T-helper 2 cell treated with Interferon-gamma antibody and Interleukin-4, amounts not matched to agents 5 μg/mL and 100 μg/mL, for 36 hours (primary cell): Measurements from ENCODE around the gene SUPT4H1.
"Not testable (repeated sequence)": the region's sequence is repeated elsewhere in the genome, so short reads cannot be mapped to it uniquely, and the experiment has no call there.

ENCODE experiments used
- DNase-seq: peaks from one replicate; pipeline ENCODE4 v3.0.0; 2021; ENCODE audit warnings: low spot score
- H3K27ac Mint-ChIP-seq: one replicate; pipeline ENCODE4 v1.8.0; 2021; ENCODE audit warnings: mild to moderate bottlenecking, mixed read lengths
- H3K27me3 Mint-ChIP-seq: one replicate; pipeline ENCODE4 v1.8.0; 2021; ENCODE audit warnings: low read depth, mixed read lengths
- H3K36me3 Mint-ChIP-seq: one replicate; pipeline ENCODE4 v1.8.0; 2021; ENCODE audit warnings: low read depth, mixed read lengths
- H3K4me1 Mint-ChIP-seq: one replicate; pipeline ENCODE4 v1.8.0; 2021; ENCODE audit warnings: low read depth, mixed read lengths
- H3K4me3 Mint-ChIP-seq: one replicate; pipeline ENCODE4 v1.8.0; 2022; ENCODE audit warnings: mild to moderate bottlenecking, moderate library complexity, mixed read lengths
- H3K9me3 Mint-ChIP-seq: one replicate; pipeline ENCODE4 v1.8.0; 2021; ENCODE audit warnings: mixed read lengths

The SUPT4H1 gene

DNA sequence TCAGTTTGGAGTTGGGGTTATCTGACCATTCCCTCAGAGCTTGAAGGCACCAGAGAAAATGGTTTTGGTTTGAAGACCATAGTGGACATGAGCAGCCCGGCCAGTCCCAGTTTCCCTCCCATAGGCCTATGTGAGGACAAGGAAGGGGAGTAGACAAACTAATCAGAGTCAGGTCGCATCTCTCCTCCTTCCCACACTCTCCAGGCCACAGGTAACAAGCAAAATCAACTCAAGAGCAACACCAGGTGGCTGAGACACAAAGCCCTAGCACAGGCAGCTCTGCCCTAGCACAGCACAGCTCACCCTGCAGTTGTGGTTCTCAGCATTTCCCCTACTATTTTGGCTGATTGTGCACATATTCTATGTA, 7.2 kb downstream of the SUPT4H1 start:
- peaks cover 94% of the 10 kb centered on the region for H3K36me3 Mint-ChIP-seq
- H3K4me1 Mint-ChIP-seq, result peaks cover 67% of the 10 kb centered on the region
- no peak for DNase-seq
- no peaks in the 10 kb centered on the region for H3K27me3 Mint-ChIP-seq
- no peaks in the 10 kb centered on the region for H3K9me3 Mint-ChIP-seq
- H3K27ac Mint-ChIP-seq, result peak overlapping the region; percentile 99
- peak overlapping the region; percentile 99 for H3K4me3 Mint-ChIP-seq

DNA sequence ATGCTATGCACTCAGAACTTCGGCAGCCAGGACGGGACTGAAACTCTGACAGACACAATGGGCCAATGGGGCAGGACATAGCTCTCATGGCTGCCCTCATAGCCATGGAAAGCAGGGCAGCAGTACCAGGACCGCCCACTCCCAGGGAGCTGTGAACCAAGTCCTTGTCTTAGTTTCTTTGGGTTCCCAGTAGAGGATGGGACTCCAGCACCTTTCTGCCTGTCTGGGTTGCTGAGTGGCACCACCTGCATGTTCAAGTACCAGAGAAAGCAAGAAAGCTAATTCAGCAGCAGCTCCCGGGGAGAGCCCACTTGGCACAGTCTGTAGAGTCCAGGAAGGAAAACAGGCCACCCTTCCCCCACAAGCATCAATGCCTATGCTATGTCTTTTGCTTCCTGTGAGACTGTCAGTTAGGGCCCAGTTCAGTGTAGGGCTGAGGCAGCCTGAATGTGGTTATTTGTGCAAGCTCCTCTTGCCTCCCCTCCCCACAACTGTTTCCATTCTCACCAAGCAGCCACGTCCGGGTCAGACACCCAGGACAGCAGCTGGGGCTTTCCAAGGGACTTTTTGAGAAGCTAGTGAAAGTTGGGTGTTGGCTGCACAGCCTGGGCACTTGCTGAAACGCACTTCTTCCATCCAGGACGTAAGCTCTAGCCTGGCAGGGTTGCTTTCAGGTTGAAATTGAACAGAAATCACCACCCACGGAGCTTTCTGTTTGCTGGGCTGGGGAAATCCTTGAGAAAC, 7.8 kb downstream of the SUPT4H1 start:
- Mint-ChIP-seq H3K4me3 (peak overlapping the region; percentile 99), H3K9me3 (no peaks in the 10 kb centered on the region), H3K4me1 (peaks cover 62% of the 10 kb centered on the region), H3K36me3 (peaks cover 94% of the 10 kb centered on the region), H3K27ac (peak overlapping the region; percentile 99), H3K27me3 (no peaks in the 10 kb centered on the region)
- peak; percentile 96 for DNase-seq

DNA sequence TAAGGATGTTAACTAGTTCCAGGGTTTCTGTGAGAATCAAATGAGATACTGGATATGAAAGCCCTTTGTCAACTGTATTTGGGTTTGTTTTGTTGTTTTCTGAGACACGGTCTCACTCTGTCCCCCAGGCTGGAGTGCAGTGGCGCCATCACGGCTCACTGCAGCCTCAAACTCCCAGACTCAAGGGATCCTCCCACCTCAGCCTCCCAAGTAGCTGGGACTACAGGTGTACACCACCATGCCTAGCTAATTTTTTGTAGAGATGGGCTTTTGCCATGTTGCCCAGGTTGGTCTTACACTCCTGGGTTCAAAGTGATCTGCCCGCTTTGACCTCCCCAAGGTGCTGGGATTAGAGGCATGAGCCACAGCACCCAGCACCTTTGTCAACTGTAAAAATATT, 8.9 kb downstream of the SUPT4H1 start:
- Mint-ChIP-seq H3K4me1 (peaks cover 58% of the 10 kb centered on the region), H3K36me3 (peaks cover 94% of the 10 kb centered on the region), H3K27ac (peak overlapping the region; percentile 99), H3K9me3 (no peaks in the 10 kb centered on the region), H3K27me3 (no peaks in the 10 kb centered on the region), H3K4me3 (peak overlapping the region; percentile 99)
- DNase-seq, result no peak

DNA sequence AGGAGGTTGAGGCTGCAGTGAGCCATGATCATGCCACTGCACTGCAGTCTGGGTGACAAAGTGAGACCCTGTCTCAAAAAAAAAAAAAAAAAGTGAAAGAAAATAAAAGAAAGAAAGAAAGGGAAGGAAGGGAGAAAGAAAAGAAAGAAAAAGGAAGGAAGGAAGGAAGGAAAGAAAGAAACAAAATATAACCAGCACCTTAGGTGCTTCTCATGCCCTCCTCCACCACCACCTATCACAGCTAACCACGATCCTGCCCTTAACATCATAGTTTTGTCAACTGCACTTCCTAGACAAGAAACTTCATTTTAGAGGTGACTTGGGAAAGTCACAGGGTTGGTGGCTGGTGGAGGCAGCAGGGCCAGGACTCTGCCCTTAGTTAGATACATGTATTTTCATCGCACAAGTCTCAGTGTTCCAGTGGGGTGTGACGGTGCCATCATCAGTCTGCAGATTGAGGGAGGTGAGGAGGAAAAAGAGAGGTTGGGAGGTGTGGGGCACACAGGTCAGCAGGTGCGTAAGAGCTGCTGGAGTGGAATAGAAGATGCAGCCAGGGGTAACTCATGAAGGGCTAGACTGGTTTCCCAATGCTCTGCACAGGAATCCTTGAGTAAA, 10.0 kb downstream of the SUPT4H1 start:
- Mint-ChIP-seq H3K36me3 (peaks cover 91% of the 10 kb centered on the region), H3K27me3 (no peaks in the 10 kb centered on the region), H3K4me3 (peak overlapping the region; percentile 99), H3K27ac (peak overlapping the region; percentile 99), H3K4me1 (peaks cover 50% of the 10 kb centered on the region), H3K9me3 (no peaks in the 10 kb centered on the region)
- no peak for DNase-seq

DNA sequence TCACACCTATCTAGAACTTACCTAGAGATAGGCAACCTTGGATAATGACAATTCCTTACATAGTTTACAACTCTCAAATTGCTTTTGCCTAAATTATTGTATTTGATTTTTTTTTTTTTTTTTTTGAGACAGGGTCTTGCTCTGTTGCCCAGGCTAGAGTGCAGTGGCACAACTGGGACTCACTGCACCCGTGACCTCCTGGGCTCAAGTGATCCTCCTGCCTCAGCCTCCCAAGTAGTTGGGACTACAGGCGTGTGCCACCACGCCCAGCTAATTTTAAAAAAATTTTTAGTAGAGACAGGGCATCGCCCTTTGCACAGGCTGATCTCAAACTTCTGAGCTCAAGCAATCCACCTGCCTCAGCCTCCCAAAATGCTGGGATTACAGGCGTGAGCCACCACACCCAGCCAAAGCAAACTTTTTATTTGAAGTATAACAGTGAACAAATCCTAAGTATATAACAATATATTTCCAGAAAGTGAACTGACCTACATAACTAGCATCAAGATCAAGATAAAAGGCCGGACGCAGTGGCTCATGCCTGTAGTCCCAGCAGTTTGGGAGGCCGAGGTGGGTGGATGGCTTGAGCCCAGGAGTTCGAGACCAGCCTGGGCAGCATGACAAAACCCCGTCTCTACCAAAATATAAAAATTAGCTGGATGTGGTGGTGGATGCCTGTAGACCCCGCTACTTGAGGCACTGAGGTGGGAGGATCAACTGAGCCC, 10.7 kb downstream of the SUPT4H1 start:
- not testable (repeated sequence) for DNase-seq, H3K9me3 Mint-ChIP-seq, H3K27me3 Mint-ChIP-seq
- Mint-ChIP-seq H3K36me3 (peaks cover 86% of the 10 kb centered on the region), H3K4me1 (peaks cover 50% of the 10 kb centered on the region), H3K4me3 (peak overlapping the region; percentile 99), H3K27ac (peak overlapping the region; percentile 99)

DNA sequence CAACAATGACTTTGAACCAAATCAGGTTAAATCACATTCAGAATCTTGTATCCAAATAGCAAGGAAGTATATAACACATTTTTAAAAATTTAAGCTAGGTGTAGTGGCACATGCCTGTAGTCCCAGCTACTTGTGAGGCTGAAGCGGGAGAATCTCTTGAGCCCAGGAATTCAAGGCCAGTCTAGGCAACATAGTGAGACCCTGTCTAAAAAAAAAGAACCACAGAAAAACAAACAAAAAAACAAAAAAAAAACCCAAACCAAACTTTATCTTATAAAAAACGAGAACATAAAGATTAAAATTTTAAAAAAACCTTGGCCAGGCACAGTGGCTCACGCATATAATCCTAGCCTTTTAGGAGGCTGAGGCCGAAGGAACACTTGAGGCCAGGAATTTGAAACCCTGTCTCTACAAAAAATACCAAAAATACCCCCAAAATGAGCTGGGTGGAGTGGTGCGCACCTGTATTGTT, 11.6 kb downstream of the SUPT4H1 start:
- H3K36me3 Mint-ChIP-seq, result peaks cover 77% of the 10 kb centered on the region

DNA sequence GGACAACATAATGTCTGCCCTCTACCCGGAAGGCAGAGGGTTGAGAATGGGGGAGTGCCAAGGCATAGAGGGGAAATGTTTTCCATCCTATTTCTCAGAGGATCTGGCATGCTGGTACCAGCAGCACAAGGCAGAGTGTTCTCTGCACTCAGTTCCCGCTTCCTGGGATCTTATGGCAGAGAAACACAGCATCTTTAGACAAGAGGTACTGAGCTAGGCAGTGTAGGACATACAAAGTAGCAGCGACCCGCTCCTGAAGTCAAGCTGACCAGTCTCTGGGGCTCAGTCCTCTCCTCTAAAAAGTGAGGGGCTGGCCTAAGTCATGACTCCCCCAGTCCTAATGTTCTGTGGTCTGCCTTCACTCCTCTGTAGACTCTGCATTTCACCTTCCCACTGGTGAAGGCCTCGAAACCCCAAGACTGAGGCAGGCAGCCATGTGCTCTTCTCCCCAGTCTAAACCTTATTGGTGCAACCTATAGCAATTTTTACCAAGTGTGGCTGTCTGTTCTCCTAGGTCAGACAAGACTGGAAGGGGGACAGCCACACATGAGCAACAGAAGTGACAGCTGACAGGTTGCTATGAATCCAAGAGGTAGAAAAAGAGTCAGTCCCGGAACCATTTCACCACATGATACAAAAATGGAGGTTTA, 12.1 kb downstream of the SUPT4H1 start:
- H3K4me3 Mint-ChIP-seq, result peak overlapping the region; percentile 99
- no peak for DNase-seq
- no peaks in the 10 kb centered on the region for H3K27me3 Mint-ChIP-seq
- H3K9me3 Mint-ChIP-seq, result no peaks in the 10 kb centered on the region
- H3K4me1 Mint-ChIP-seq, result peaks cover 47% of the 10 kb centered on the region
- H3K36me3 Mint-ChIP-seq, result peaks cover 72% of the 10 kb centered on the region
- peak overlapping the region; percentile 99 for H3K27ac Mint-ChIP-seq

More for the DNA sequence above, 11.6 kb downstream of the SUPT4H1 start:
- no peaks in the 10 kb centered on the region for H3K9me3 Mint-ChIP-seq
- DNase-seq, result no peak
- peak overlapping the region; percentile 99 for H3K4me3 Mint-ChIP-seq
- H3K27me3 Mint-ChIP-seq, result no peaks in the 10 kb centered on the region
- H3K27ac Mint-ChIP-seq, result peak overlapping the region; percentile 99
- peaks cover 50% of the 10 kb centered on the region for H3K4me1 Mint-ChIP-seq

DNA sequence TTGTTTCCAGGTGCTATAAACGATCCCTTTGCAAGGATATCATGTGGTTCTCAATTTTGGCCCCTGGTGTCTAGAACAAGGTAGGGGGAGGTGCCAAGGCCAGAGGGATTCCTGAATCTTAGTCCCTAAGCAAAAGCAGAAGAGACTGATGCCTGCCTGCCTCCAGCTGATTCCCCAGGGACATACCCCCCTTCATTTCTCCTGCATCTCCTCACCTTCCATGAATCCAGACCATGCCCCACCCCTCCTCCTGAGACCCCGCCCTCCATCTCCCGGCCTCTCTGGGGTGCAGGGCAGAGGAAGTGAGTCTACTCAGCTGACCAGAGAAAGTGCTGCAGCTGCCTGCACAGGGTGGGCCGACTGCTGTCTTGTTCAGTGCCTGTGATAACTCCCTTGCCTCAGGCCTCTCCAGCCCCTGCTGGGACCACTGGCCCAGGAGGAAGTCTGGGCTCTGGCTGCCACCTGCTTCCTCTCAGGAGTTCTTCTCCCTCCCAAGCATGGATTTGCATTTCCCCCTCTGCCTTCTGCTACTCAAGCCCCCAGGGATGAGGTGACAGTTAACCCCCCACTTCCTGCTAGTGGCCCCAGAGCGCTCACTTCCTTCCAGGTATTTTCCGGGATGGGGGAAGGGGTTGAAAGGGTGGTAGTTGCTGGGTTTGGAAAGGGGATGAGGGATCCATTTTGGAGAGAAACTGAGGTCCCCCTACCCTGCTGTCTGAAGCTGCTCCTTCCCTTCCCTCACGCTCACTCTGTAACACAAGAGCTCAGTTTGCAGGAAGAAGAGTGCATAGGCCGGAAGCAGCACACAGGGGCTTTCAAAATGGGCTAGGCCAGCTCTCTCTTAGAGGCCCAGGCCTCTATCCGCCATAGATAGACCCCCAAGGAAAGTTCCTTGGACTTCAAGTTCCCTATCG, 12.9 kb downstream of the SUPT4H1 start:
- H3K9me3 Mint-ChIP-seq, result no peaks in the 10 kb centered on the region
- no peaks in the 10 kb centered on the region for H3K27me3 Mint-ChIP-seq
- H3K27ac Mint-ChIP-seq, result peak overlapping the region; percentile 99
- H3K36me3 Mint-ChIP-seq, result peaks cover 67% of the 10 kb centered on the region
- peaks cover 42% of the 10 kb centered on the region for H3K4me1 Mint-ChIP-seq
- peak; percentile 79 for DNase-seq
- H3K4me3 Mint-ChIP-seq, result peak overlapping the region; percentile 99

DNA sequence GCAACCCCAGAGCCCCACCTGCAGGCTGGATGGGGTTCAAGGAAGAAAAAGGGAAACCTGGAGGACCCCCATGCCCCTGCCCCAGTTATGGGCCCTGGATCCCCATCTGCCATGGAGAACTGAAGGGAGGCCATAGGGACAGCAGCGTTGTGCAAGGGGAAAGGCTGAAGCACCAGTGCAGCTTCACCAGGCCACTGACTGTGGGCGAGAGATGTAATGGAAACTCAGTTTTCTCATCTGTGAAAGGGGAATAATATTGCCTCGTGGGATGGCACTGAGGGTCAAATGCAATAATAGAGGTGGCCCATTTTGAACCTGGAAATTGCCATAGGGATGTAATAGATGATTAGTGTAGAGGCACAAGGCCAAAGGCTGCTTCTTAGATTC, 13.6 kb downstream of the SUPT4H1 start:
- H3K4me3 Mint-ChIP-seq, result peak overlapping the region; percentile 99
- no peaks in the 10 kb centered on the region for H3K27me3 Mint-ChIP-seq
- H3K9me3 Mint-ChIP-seq, result no peaks in the 10 kb centered on the region
- DNase-seq, result peak; percentile 59
- H3K36me3 Mint-ChIP-seq, result peaks cover 61% of the 10 kb centered on the region
- H3K4me1 Mint-ChIP-seq, result peaks cover 37% of the 10 kb centered on the region
- peak overlapping the region; percentile 99 for H3K27ac Mint-ChIP-seq

DNA sequence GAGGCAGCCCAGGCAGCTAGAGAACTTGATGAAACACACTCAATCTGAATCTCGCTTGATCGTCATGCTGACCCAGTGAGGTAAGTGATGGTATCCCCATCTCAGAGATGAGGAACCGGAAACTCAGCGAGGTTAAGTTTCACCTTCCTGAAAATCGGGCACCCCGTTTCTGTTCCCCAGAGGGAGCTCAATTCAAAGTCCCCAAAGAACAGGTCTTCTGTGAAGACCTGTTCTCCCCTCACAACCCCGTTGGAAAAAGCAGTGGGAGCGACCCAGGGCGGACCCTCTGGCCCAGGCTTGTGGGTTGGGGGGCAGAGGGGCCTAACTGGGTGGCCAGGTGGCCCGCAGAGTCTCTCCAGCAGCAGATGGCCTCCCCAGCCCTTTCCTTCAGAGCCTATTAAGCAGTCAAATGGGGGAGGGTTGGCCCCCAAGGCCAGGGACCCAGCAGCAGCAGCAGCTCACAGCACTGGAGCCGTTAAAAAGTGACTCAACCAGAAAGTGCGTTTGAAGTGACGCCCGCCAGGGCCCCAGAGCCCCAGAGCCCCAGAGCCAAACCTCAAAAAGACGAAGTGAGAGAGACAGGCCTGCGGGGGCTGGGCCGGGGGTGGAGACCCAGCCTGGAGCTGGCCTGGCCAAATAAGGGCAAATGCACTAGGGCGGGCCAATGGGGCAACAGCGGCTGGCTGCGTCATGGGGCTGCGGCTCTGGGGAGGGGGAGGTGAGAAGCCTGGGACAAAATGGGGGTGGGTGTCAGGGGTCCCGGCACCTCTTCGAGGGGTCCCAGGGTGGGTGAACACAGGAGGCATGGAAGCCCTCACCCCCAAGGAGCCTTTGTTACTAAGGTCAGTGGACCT, 14.2 kb downstream of the SUPT4H1 start:
- H3K27me3 Mint-ChIP-seq, result no peaks in the 10 kb centered on the region
- no peaks in the 10 kb centered on the region for H3K9me3 Mint-ChIP-seq
- peak overlapping the region; percentile 99 for H3K4me3 Mint-ChIP-seq
- peaks cover 57% of the 10 kb centered on the region for H3K36me3 Mint-ChIP-seq
- peaks cover 34% of the 10 kb centered on the region for H3K4me1 Mint-ChIP-seq
- peak overlapping the region; percentile 99 for H3K27ac Mint-ChIP-seq
- DNase-seq, result peak; percentile 97

DNA sequence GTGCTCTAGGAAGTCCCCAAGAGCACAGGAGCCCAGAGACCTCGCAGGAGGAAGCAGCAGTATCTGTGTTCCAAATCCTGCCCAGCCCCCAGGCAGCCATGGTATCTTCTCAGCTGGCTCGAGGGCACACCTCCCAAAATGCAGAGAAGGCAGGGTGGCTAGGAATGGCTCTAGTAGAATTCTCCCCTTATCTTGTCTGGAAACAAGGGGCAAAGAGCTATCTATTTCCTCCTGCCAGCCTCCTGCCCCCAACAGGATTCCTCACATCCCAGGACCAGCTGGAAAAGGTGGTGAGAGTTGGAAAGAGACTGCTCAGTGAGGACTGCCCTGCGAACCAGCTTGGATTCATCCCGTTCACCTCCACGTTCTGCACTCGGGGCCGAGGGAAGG, 14.8 kb downstream of the SUPT4H1 start:
- Mint-ChIP-seq H3K4me1 (peaks cover 33% of the 10 kb centered on the region), H3K36me3 (peaks cover 53% of the 10 kb centered on the region), H3K4me3 (peak overlapping the region; percentile 99), H3K9me3 (no peaks in the 10 kb centered on the region), H3K27me3 (peaks cover under 1% of the 10 kb centered on the region), H3K27ac (peak overlapping the region; percentile 99)
- DNase-seq, result no peak

DNA sequence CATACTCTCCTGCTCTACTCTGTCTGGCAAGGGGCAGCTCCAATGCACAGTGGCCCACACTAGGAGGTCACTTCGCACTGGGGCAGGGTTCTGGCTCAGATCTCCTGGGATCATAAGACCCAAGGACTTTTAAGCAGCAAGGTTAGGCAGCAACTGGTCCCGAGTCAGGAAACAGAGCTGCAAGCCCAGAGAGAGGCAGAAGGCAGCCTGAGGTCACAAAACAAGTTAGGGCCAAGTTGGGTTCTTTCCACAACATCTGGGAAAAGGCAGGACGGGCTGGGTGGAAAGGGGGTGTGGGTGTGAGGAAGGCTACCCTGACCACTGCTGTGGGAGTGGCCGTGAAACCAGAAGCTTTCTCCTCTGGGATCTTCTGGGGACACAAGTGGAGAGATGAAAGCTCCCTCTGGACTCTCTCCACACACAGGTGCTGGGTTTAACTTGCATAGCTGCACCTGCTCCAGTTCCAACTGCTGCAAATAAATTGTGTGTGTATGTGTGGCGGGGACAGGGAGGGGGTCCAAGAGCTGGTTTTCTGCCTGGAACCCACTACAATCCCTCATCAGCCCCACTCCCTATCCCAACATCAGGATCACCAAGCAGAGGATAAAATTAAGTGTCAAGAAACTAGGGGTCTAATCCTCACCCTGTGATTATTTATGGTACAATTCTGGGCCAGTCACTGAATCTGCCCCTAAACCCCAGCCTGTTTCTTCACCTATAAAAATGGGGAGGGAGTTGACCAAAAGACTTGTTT, 15.4 kb downstream of the SUPT4H1 start:
- DNase-seq, result no peak
- Mint-ChIP-seq H3K27me3 (peaks cover 6% of the 10 kb centered on the region), H3K27ac (peak overlapping the region; percentile 99), H3K4me3 (peak overlapping the region; percentile 99), H3K9me3 (no peaks in the 10 kb centered on the region), H3K36me3 (peaks cover 53% of the 10 kb centered on the region), H3K4me1 (peaks cover 30% of the 10 kb centered on the region)
